Astrocyte of the hippocampus (primary cell): Measurements from ENCODE around the gene CD300H.

Source experiments
- DNase-seq: peaks from one replicate; pipeline ENCODE4 v3.0.0; 2011; ENCODE audit warnings: low read depth, low spot score

Gene CD300H

GRCh38 chr17:74549343-74549742, 18.0 kb downstream of the CD300H start:
- no peak for DNase-seq

- no peak for DNase-seq
Measured at GRCh38 chr17:74547736-74548135, 19.6 kb downstream of the CD300H start.

GRCh38 chr17:74547264-74547663, 20.0 kb downstream of the CD300H start:
- no peak for DNase-seq

GRCh38 chr17:74546586-74546985, 20.7 kb downstream of the CD300H start:
- no peak for DNase-seq

- no peak for DNase-seq
Measured at GRCh38 chr17:74545843-74546230, 21.5 kb downstream of the CD300H start, which contains the start of gene CD300C. CD300C (minus strand) TSS chr17:74546115; CDS start chr17:74545782, 333 bp downstream.

- DNase-seq = no peak
Measured at GRCh38 chr17:74544991-74545842, 22.1 kb downstream of the CD300H start.

GRCh38 chr17:74543891-74544760, 23.2 kb downstream of the CD300H start:
- DNase-seq = no peak

GRCh38 chr17:74543406-74543805, 23.9 kb downstream of the CD300H start:
- no peak for DNase-seq

GRCh38 chr17:74542727-74543383, 24.5 kb downstream of the CD300H start:
- DNase-seq = no peak

- DNase-seq = no peak
Measured at GRCh38 chr17:74542166-74542565, 25.1 kb downstream of the CD300H start.

- DNase-seq = no peak
Measured at GRCh38 chr17:74541176-74542111, 25.9 kb downstream of the CD300H start.

- DNase-seq = no peak
Measured at GRCh38 chr17:74539281-74539820, 28.0 kb downstream of the CD300H start.

GRCh38 chr17:74536890-74537289, 30.4 kb downstream of the CD300H start:
- no peak for DNase-seq

GRCh38 chr17:74532115-74532514, 35.2 kb downstream of the CD300H start:
- no peak for DNase-seq

- DNase-seq = no peak
Measured at GRCh38 chr17:74531231-74531761, 36.0 kb downstream of the CD300H start, which contains the start of gene CD300LB. CD300LB (minus strand) TSS chr17:74531475; CDS start chr17:74531350, 125 bp downstream.

GRCh38 chr17:74530831-74531150, 36.5 kb downstream of the CD300H start:
- DNase-seq = no peak

- no peak for DNase-seq
Measured at GRCh38 chr17:74529243-74529642, 38.1 kb downstream of the CD300H start.

GRCh38 chr17:74528491-74529199, 38.7 kb downstream of the CD300H start:
- DNase-seq = no peak

GRCh38 chr17:74527756-74528155, 39.6 kb downstream of the CD300H start:
- no peak for DNase-seq

GRCh38 chr17:74527081-74527480, 40.2 kb downstream of the CD300H start:
- DNase-seq = no peak
